Measurements from ENCODE around the gene FIBP. TPM values are rescaled to one million over a fixed set of nuclear protein-coding genes. Genes with fewer than 3 reads are reported as not detected.

The FIBP gene
- total and polyA plus RNA-seq, 12 donors: 44.0 to 88.4 (median 49.9) TPM

- Histone ChIP-seq H3K4me1 (peaks cover 14 to 37% (median 25%) of the 10 kb centered on the region in 9 donors), H3K27ac (no peak overlapping the region)
- no peak for DNase-seq
Measured at GRCh38 chr11:65867284-65868071, 20.8 kb downstream of the FIBP start.

GRCh38 chr11:65866509-65867283 lies 21.6 kb downstream of the FIBP start:
- Histone ChIP-seq H3K9me3 (no peaks in the 10 kb centered on the region), H3K4me1 (peaks cover 10 to 39% (median 30%) of the 10 kb centered on the region in 9 donors), H3K36me3 (peaks cover 0 to 94% (median 67%) of the 10 kb centered on the region in 9 donors), H3K4me3 (no peak overlapping the region), H3K27me3 (no peaks in the 10 kb centered on the region), H3K27ac (no peak overlapping the region)
- DNase-seq (no peak), ATAC-seq (no peak)
- intact Hi-C loops (cut with DNase I): no loop called here
- WGBS, 2 donors: 81 to 85% methylated on average over 21 of the region's 21 CpGs
- TF ChIP-seq CTCF (IDR thresholded peaks at IDR 0.05): no peak

More at GRCh38 chr11:65867284-65868071, 20.8 kb downstream of the FIBP start:
- TF ChIP-seq CTCF (IDR thresholded peaks at IDR 0.05): no peak
- Histone ChIP-seq H3K4me3 (no peak overlapping the region), H3K9me3 (no peaks in the 10 kb centered on the region), H3K36me3 (peaks cover 0 to 86% (median 59%) of the 10 kb centered on the region in 9 donors), H3K27me3 (no peaks in the 10 kb centered on the region)
- WGBS, 2 donors: 57 to 60% methylated on average over 29 of the region's 29 CpGs
- intact Hi-C loops (cut with DNase I): no loop called here
- no peak for ATAC-seq

GRCh38 chr11:65865550-65866172 lies 22.6 kb downstream of the FIBP start:
- Histone ChIP-seq H3K27me3 (no peaks in the 10 kb centered on the region), H3K4me3 (no peak overlapping the region), H3K4me1 (peaks cover 2 to 37% (median 29%) of the 10 kb centered on the region in 9 donors), H3K27ac (no peak overlapping the region), H3K36me3 (peaks cover 0 to 92% (median 67%) of the 10 kb centered on the region in 9 donors), H3K9me3 (no peaks in the 10 kb centered on the region)
- DNase-seq: no peak
- intact Hi-C loops (cut with DNase I): no loop called here
- 81 to 82% methylated on average over 9 of the region's 9 CpGs for WGBS, 2 donors
- ATAC-seq: no peak
- TF ChIP-seq CTCF (IDR thresholded peaks at IDR 0.05): no peak
